HEK293T (cell line): Measurements from ENCODE around the gene PML.

Source experiments
- ARNT ChIP-seq: fragments of 450-650 bp; IDR thresholded peaks from 2 replicates; pipeline ENCODE4 v1.6.1; 2017; ENCODE audit warnings: mild to moderate bottlenecking
- CTBP1 ChIP-seq: fragments of 450-650 bp; IDR thresholded peaks from 2 replicates; pipeline ENCODE4 v1.6.1; 2016; ENCODE audit warnings: borderline replicate concordance
- ELF4 ChIP-seq: fragments of 450-650 bp; IDR thresholded peaks from 2 replicates; pipeline ENCODE4 v1.6.1; 2017; ENCODE audit warnings: antibody characterized with exemption
- FOXA1 ChIP-seq: fragments of 450-650 bp; IDR thresholded peaks from 2 replicates; pipeline ENCODE4 v1.6.1; 2016; ENCODE audit warnings: mild to moderate bottlenecking
- FOXK2 ChIP-seq: fragments of 450-650 bp; IDR thresholded peaks from 2 replicates; pipeline ENCODE4 v1.6.1; 2016; ENCODE audit warnings: mild to moderate bottlenecking
- FOXM1 ChIP-seq: fragments of 450-650 bp; IDR thresholded peaks from 2 replicates; pipeline ENCODE4 v1.6.1; 2017; ENCODE audit warnings: mild to moderate bottlenecking, borderline replicate concordance
- HDGF ChIP-seq: fragments of 450-650 bp; IDR thresholded peaks from 2 replicates; pipeline ENCODE4 v1.6.1; 2017; ENCODE audit warnings: antibody characterized with exemption, borderline replicate concordance
- L3MBTL2 ChIP-seq: fragments of 450-650 bp; conservative IDR thresholded peaks from 2 replicates; pipeline ENCODE4 v1.6.1; 2016; ENCODE audit warnings: mild to moderate bottlenecking
- LEF1 ChIP-seq: fragments of 450-650 bp; IDR thresholded peaks from 2 replicates; pipeline ENCODE4 v1.6.1; 2017; ENCODE audit warnings: mild to moderate bottlenecking, borderline replicate concordance
- NFRKB ChIP-seq: fragments of 450-650 bp; IDR thresholded peaks from 2 replicates; pipeline ENCODE4 v1.6.1; 2016; ENCODE audit warnings: mild to moderate bottlenecking, moderate library complexity
- PKNOX1 ChIP-seq: fragments of 450-650 bp; IDR thresholded peaks from 2 replicates; pipeline ENCODE4 v1.6.1; 2016
- SP1 ChIP-seq: fragments of 450-650 bp; IDR thresholded peaks from 2 replicates; pipeline ENCODE4 v1.6.1; 2017
- ZNF384 ChIP-seq: fragments of 450-650 bp; IDR thresholded peaks from 2 replicates; pipeline ENCODE4 v1.6.1; 2016

- TF ChIP-seq FOXM1 (no peak), FOXA1 (no peak), FOXK2 (no peak), ZNF384 (no peak), SP1 (no peak), PKNOX1 (no peak), ELF4 (no peak), LEF1 (no peak), CTBP1 (no peak), L3MBTL2 (no peak), ARNT (no peak), NFRKB (no peak), HDGF (no peak)
Measured at GRCh38 chr15:73984208-73984979, 10.1 kb upstream of the PML start.
